ENCODE measurements around the gene TENT4B. TPM values are rescaled to one million over a fixed set of nuclear protein-coding genes. Genes with fewer than 3 reads are reported as not detected.

TENT4B gene
- total RNA-seq, 2 donors from 2014 or later: 15.0 to 15.9 TPM

DNA sequence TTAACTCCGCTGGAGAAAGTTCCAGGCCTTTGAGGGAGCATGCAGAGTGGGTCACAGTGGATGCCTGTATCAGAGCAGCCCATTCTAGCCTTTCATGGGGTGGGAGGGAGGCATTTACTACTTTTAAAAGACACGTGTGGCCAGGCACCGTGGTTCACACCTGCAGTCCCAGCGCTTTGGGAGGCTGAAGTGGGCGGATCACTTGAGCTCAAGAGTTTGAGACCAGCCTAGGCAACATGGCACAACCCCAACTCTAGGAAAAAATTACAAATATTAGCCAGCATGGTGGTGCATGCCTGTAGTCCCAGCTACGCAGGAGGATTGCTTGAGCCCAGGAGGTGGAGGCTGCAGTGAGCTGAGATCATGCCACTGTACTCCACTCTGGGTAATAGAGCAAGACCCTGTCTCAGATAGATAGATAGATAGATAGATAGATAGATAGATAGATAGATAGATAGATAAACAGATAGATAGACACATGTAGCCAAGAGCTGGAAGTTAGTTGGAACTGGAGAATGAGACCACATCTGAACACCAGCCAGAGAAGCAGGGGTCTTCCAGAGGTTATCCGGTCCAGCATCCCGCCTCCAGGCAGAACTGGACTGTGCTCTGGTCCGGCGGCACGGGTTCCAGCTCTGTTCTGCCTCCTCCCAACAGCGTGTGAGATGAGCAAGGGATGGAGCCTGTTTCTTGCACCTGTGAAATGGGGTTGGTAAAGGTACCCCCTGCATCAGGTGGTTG is 116.8 kb downstream of the TENT4B start:
- no peaks in the 10 kb centered on the region for H3K9me3 ChIP-seq
- ATAC-seq (ENCODE audit: insufficient number of reproducible peaks, low FRiP score, low read depth): no peak
- H3K4me1 ChIP-seq (ENCODE audit: control insufficient read depth in 1 of 2, low read depth in 2 of 2): peaks cover 10 to 26% of the 10 kb centered on the region in 2 donors
- H3K27ac ChIP-seq: no peak overlapping the region
- no peaks in the 10 kb centered on the region for H3K36me3 ChIP-seq
- DNase-seq (ENCODE audit: low spot score): no peak
- TF ChIP-seq, protein P1, sequence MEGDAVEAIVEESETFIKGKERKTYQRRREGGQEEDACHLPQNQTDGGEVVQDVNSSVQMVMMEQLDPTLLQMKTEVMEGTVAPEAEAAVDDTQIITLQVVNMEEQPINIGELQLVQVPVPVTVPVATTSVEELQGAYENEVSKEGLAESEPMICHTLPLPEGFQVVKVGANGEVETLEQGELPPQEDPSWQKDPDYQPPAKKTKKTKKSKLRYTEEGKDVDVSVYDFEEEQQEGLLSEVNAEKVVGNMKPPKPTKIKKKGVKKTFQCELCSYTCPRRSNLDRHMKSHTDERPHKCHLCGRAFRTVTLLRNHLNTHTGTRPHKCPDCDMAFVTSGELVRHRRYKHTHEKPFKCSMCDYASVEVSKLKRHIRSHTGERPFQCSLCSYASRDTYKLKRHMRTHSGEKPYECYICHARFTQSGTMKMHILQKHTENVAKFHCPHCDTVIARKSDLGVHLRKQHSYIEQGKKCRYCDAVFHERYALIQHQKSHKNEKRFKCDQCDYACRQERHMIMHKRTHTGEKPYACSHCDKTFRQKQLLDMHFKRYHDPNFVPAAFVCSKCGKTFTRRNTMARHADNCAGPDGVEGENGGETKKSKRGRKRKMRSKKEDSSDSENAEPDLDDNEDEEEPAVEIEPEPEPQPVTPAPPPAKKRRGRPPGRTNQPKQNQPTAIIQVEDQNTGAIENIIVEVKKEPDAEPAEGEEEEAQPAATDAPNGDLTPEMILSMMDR (IDR thresholded peaks at IDR 0.05): no peak
- no peaks in the 10 kb centered on the region for H3K27me3 ChIP-seq (replicated peaks; ENCODE audit: insufficient read depth)
- H3K4me3 ChIP-seq: no peak overlapping the region

DNA sequence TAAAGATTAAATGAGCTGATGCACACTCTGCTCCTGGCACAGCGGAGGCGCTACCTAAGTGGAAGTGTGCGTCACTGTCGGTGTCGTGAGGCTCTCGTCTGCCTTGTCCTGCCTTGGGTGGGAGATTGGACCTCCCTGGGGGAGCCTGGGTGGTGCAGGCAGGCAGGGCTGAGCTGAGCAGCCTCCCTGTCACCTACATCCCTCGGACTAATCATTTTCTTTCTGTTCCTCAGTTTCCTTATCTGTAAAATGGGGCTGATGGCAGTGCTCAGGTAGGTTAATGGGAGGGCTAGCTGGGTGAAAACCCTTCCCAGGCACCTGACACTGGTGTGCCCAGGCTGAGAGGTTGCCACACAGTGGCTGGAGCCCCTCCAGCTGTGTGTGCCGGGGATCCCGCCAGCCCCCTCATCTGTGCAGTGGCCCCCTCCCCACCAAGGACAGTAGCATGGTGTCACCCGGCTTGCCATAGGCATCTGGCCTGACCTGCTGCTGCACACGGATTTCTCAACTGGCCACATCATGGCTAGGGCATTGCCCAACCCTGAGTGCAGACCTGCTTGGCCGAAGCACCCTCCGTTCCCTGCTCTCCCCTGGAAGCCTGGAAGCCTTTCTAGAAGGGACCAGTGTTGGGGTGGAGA is 117.5 kb downstream of the TENT4B start:
- no peaks in the 10 kb centered on the region for H3K27me3 ChIP-seq (replicated peaks; ENCODE audit: insufficient read depth)
- H3K9me3 ChIP-seq: no peaks in the 10 kb centered on the region
- H3K4me1 ChIP-seq (ENCODE audit: control insufficient read depth in 1 of 2, low read depth in 2 of 2): peaks cover 8 to 22% of the 10 kb centered on the region in 2 donors
- no peak overlapping the region for H3K27ac ChIP-seq
- no peak for DNase-seq (ENCODE audit: low spot score)
- no peaks in the 10 kb centered on the region for H3K36me3 ChIP-seq
- H3K4me3 ChIP-seq: no peak overlapping the region
- TF ChIP-seq, protein P1 (IDR thresholded peaks at IDR 0.05): no peak
- ATAC-seq (ENCODE audit: insufficient number of reproducible peaks, low FRiP score, low read depth): no peak

DNA sequence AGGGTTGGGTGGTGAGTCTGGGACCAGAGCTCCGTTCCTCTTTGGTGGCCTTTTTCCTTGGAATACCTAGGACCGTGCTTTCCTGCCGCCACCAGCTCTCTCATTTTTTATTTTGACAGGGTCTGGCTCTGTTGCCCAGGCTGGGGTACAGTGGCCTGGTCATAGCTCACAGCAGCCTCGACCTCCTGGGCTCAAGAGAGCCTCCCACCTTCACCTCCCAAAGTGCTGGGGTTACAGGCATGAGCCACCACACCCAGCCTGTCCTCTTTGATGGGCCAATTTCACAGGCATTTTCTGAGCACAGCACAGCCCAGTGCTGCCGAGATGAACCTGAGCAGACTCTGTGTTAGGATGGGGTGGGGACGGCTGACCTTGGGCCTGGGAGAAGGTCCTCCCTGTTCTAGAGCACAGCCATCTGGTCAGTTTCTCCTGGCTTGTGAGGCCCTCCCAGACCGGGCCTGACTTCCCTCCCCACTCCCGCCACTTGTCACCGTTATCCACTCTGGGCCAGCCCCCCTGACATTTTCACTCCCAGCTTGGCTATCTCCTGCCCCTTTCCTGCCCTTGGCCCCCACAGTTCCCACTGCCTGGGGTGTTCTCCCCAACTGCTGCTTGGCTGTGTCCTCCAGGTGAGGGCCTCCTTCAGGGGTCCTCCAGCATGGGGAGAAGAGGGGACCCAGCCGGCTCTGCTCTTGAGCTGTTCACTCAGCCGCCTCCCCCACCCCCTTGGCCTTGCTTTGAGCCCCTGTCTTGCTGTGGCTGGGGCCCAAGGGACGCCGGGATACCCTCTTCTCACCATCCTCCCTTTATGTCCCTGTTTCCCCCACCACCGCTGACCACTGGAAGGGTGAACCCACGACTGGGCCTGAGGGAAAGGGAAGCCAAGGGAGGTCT is 118.3 kb downstream of the TENT4B start:
- Histone ChIP-seq H3K4me3 (no peak overlapping the region), H3K27ac (no peak overlapping the region), H3K36me3 (no peaks in the 10 kb centered on the region), H3K4me1 (ENCODE audit: control insufficient read depth in 1 of 2, low read depth in 2 of 2) (peaks cover 2 to 14% of the 10 kb centered on the region in 2 donors), H3K27me3 (replicated peaks; ENCODE audit: insufficient read depth) (no peaks in the 10 kb centered on the region), H3K9me3 (no peaks in the 10 kb centered on the region)
- no peak for DNase-seq (ENCODE audit: low spot score)
- TF ChIP-seq, protein P1 (IDR thresholded peaks at IDR 0.05): no peak
- ATAC-seq (ENCODE audit: insufficient number of reproducible peaks, low FRiP score, low read depth): no peak

DNA sequence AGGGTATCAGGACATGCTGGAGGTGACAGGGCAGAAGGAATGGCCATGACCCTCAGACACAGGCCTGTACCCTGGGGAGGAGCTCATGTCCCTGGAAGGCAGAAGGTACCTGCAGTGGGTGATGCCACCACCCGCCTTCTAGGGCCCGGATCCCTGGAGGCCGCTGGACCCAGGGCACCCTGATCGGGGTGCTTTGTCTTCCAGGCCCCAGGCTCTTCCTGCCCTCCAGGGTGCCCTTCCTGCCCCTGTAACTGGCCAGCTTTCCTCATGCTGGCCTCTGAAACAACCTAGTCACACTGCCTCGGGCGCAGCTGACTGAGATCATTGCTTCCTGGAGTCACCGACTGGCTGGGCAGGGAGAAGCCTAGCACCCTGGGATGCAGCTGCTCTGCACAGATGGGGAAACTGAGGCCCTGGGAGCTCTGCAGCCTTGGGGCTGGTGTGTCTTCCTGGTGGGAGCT is 119.0 kb downstream of the TENT4B start:
- ATAC-seq (ENCODE audit: insufficient number of reproducible peaks, low FRiP score, low read depth) (no peak), DNase-seq (ENCODE audit: low spot score) (no peak)
- Histone ChIP-seq H3K27ac (no peak overlapping the region), H3K9me3 (no peaks in the 10 kb centered on the region), H3K4me1 (ENCODE audit: control insufficient read depth in 1 of 2, low read depth in 2 of 2) (peaks cover under 1 to 7% of the 10 kb centered on the region in 2 donors), H3K4me3 (no peak overlapping the region), H3K27me3 (replicated peaks; ENCODE audit: insufficient read depth) (no peaks in the 10 kb centered on the region), H3K36me3 (no peaks in the 10 kb centered on the region)
- TF ChIP-seq, protein P1 (IDR thresholded peaks at IDR 0.05): no peak
